GM10248 (cell line): Measurements from ENCODE around the gene SLC25A21.

ENCODE experiments used
- CTCF ChIA-PET: fragments of 300-600 bp; sonication (Branson Sonifier 250); formaldehyde crosslinking; extraction: SDS; loops from one replicate; lab custom pipeline; 2021; ENCODE audit warnings: antibody characterized with exemption; lab: Yijun Ruan, JAX
- POLR2A ChIA-PET: fragments of 350-650 bp; sonication (Branson Sonifier 250); formaldehyde crosslinking; extraction: SDS; loops from one replicate; lab custom pipeline; 2020; ENCODE audit warnings: antibody characterized with exemption; lab: Yijun Ruan, JAX
- DNase-seq: peaks from one replicate; pipeline ENCODE4 v3.0.0; 2012; ENCODE audit errors: extremely low spot score
- CTCF ChIP-seq: IDR thresholded peaks from 2 replicates; pipeline ENCODE4 v1.5.1; 2012; ENCODE audit warnings: mild to moderate bottlenecking, low read depth; ENCODE audit errors: extremely low read depth, missing control alignments, control extremely low read depth

Gene SLC25A21

GRCh38 chr14:37093364-37093763, 79.0 kb downstream of the SLC25A21 start:
- ChIA-PET POLR2A (no interaction called here), CTCF (no interaction called here)
- TF ChIP-seq CTCF: no peak
- no peak for DNase-seq

GRCh38 chr14:37091651-37092050, 80.8 kb downstream of the SLC25A21 start:
- DNase-seq: no peak
- POLR2A ChIA-PET: no interaction called here
- no peak for TF ChIP-seq CTCF
- CTCF ChIA-PET: no interaction called here

DNA sequence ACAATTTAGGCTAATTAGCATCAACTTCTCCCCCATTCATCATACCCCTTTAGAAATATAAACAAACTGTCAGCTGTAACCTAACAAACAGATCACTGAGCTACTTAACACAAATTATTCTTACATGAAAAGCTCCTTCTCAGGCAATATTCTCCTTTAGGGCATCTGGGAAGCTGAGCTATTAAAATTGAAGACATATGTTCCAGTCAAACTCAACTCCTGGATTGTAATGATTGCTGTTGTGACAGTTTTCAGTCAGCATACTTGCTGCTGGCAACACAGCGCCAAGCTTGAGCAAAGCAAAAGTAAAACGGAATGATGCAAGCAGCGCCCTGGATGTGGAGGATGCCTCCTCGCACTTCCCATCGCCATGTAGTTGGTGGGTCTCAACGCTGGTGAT, 82.4 kb downstream of the SLC25A21 start:
- no peak for TF ChIP-seq CTCF
- CTCF ChIA-PET: interaction anchor here (1.5 kb wide), 1 partner anchor 15 kb away, joined by 5 read pairs; no protein-coding TSS in a partner anchor
- no peak for DNase-seq
- POLR2A ChIA-PET: no interaction called here

- TF ChIP-seq CTCF: no peak
- CTCF ChIA-PET: interaction anchor here (1.5 kb wide), 1 partner anchor 14 kb away, joined by 5 read pairs; no protein-coding TSS in a partner anchor
- POLR2A ChIA-PET: no interaction called here
- no peak for DNase-seq
Measured at GRCh38 chr14:37089410-37089809, 83.0 kb downstream of the SLC25A21 start.

- CTCF ChIA-PET: no interaction called here
- TF ChIP-seq CTCF: no peak
- POLR2A ChIA-PET: no interaction called here
- no peak for DNase-seq
Measured at GRCh38 chr14:37088356-37089215, 83.8 kb downstream of the SLC25A21 start.

DNA sequence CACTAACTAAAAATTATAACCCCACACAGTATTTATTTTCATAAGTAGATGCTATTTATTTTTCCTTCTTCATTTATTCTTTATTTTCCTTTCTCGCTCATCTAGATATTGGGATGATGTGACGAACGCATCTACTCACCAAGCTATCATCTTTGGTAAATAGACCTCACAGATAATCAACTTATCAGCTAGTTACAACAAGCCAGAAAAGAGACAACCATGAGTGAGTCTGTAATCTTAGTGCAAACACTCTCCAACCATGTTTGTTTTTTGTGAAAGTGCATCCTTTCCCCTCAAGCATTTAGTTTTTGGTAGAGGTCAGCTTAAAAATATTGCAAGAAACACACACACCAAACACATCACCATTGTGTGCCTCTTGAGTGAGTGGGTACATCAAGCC, 84.9 kb downstream of the SLC25A21 start:
- CTCF ChIA-PET: no interaction called here
- no peak for TF ChIP-seq CTCF
- POLR2A ChIA-PET: no interaction called here
- DNase-seq: no peak
